ENCODE data around the gene AKAP7. TPM values are rescaled to one million over a fixed set of nuclear protein-coding genes. Genes with fewer than 3 reads are reported as not detected.

Gene AKAP7
- total RNA-seq, 1 donor = 4.7 TPM

- DNase-seq (ENCODE audit: low read depth) = no peak
- TF ChIP-seq CTCF (IDR thresholded peaks at IDR 0.05; ENCODE audit: insufficient read depth, low read depth, low read length) = no peak
These were observed 32.5 kb downstream of the AKAP7 start for GRCh38 chr6:131167773-131168172.

GRCh38 chr6:131169613-131170012, 34.3 kb downstream of the AKAP7 start:
- H3K4me3 ChIP-seq (ENCODE audit: low read depth, low read length) = no peak overlapping the region
- no peak for TF ChIP-seq CTCF (IDR thresholded peaks at IDR 0.05; ENCODE audit: insufficient read depth, low read depth, low read length)
- DNase-seq (ENCODE audit: low read depth) = no peak

More at GRCh38 chr6:131167773-131168172, 32.5 kb downstream of the AKAP7 start:
- H3K4me3 ChIP-seq (ENCODE audit: low read depth, low read length) = no peak overlapping the region

- no peak for TF ChIP-seq CTCF (IDR thresholded peaks at IDR 0.05; ENCODE audit: insufficient read depth, low read depth, low read length)
- H3K4me3 ChIP-seq (ENCODE audit: low read depth, low read length) = no peak overlapping the region
- DNase-seq (ENCODE audit: low read depth) = peak; percentile 26
These were observed 37.0 kb downstream of the AKAP7 start for GRCh38 chr6:131172222-131172621.

- H3K4me3 ChIP-seq (ENCODE audit: low read depth, low read length) = no peak overlapping the region
- DNase-seq (ENCODE audit: low read depth) = no peak
- TF ChIP-seq CTCF (IDR thresholded peaks at IDR 0.05; ENCODE audit: insufficient read depth, low read depth, low read length) = no peak
These were observed 38.4 kb downstream of the AKAP7 start for GRCh38 chr6:131173680-131174079.

- no peak for DNase-seq (ENCODE audit: low read depth)
- no peak for TF ChIP-seq CTCF (IDR thresholded peaks at IDR 0.05; ENCODE audit: insufficient read depth, low read depth, low read length)
- no peak overlapping the region for H3K4me3 ChIP-seq (ENCODE audit: low read depth, low read length)
These were observed 40.3 kb downstream of the AKAP7 start for GRCh38 chr6:131175564-131175963.

- H3K4me3 ChIP-seq (ENCODE audit: low read depth, low read length) = no peak overlapping the region
- TF ChIP-seq CTCF (IDR thresholded peaks at IDR 0.05; ENCODE audit: insufficient read depth, low read depth, low read length) = no peak
- no peak for DNase-seq (ENCODE audit: low read depth)
These were observed 42.7 kb downstream of the AKAP7 start for GRCh38 chr6:131177996-131178395.

- no peak overlapping the region for H3K4me3 ChIP-seq (ENCODE audit: low read depth, low read length)
- TF ChIP-seq CTCF (IDR thresholded peaks at IDR 0.05; ENCODE audit: insufficient read depth, low read depth, low read length) = peak; percentile 57
- peak; percentile 57 for DNase-seq (ENCODE audit: low read depth)
These were observed 47.7 kb downstream of the AKAP7 start for GRCh38 chr6:131182991-131183425.
